ENCODE results near the gene CCDC127.

CCDC127 gene

DNA sequence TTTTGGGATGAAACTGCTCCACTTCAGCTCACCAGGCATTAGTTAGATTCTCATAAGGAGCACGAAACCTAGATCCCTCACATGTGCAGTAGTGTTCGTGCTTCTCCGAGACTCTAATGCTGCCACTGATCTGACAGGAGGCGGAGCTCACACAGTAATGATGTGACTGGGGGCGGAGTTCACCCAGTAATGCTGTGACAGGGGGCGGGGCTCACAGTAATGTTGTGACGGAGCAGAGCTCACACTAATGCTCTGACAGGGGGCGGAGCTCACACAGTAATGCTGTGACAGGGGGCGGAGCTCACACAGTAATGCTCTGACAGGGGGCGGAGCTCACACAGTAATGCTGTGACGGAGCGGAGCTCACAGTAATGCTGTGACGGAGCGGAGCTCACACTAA, 53.7 kb downstream of the CCDC127 start:
- H3K36me3 Mint-ChIP-seq (ENCODE audit: low read depth) = peaks cover 11% of the 10 kb centered on the region
- peaks cover 7% of the 10 kb centered on the region for H3K27me3 Mint-ChIP-seq (ENCODE audit: low read depth)
- no peak overlapping the region for H3K4me3 Mint-ChIP-seq
- no peak overlapping the region for H3K27ac Mint-ChIP-seq
- peaks cover 29% of the 10 kb centered on the region for H3K4me1 Mint-ChIP-seq
- no peaks in the 10 kb centered on the region for H3K9me3 Mint-ChIP-seq
- TF ChIP-seq, protein P1, sequence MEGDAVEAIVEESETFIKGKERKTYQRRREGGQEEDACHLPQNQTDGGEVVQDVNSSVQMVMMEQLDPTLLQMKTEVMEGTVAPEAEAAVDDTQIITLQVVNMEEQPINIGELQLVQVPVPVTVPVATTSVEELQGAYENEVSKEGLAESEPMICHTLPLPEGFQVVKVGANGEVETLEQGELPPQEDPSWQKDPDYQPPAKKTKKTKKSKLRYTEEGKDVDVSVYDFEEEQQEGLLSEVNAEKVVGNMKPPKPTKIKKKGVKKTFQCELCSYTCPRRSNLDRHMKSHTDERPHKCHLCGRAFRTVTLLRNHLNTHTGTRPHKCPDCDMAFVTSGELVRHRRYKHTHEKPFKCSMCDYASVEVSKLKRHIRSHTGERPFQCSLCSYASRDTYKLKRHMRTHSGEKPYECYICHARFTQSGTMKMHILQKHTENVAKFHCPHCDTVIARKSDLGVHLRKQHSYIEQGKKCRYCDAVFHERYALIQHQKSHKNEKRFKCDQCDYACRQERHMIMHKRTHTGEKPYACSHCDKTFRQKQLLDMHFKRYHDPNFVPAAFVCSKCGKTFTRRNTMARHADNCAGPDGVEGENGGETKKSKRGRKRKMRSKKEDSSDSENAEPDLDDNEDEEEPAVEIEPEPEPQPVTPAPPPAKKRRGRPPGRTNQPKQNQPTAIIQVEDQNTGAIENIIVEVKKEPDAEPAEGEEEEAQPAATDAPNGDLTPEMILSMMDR (IDR thresholded peaks at IDR 0.05; ENCODE audit: unreplicated experiment in 3 of 3) = no peak

DNA sequence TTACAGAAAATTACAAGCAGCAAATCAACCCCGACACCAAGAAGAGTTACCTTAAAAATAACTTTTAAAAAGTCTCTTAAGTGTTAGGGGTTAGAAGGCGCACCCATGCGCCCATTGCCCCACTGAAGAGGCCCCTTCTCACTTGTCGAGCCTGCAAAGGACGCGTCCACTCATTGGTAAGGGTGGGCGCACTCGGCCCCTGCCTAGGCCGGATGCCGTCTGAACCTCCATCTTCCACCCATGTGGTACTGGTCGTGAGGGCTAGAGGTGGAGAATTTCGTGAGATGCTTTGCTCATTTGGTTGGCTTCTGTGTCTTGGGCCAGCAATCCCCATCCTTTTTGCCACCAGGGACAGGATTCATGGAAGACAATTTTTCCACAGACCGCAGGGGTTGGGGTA, 54.1 kb downstream of the CCDC127 start:
- no peak overlapping the region for H3K27ac Mint-ChIP-seq
- H3K9me3 Mint-ChIP-seq = no peaks in the 10 kb centered on the region
- H3K4me1 Mint-ChIP-seq = peaks cover 31% of the 10 kb centered on the region
- H3K36me3 Mint-ChIP-seq (ENCODE audit: low read depth) = peaks cover 11% of the 10 kb centered on the region
- TF ChIP-seq, protein P1 (IDR thresholded peaks at IDR 0.05; ENCODE audit: unreplicated experiment in 3 of 3) = no peak
- H3K4me3 Mint-ChIP-seq = no peak overlapping the region
- H3K27me3 Mint-ChIP-seq (ENCODE audit: low read depth) = peaks cover 7% of the 10 kb centered on the region

DNA sequence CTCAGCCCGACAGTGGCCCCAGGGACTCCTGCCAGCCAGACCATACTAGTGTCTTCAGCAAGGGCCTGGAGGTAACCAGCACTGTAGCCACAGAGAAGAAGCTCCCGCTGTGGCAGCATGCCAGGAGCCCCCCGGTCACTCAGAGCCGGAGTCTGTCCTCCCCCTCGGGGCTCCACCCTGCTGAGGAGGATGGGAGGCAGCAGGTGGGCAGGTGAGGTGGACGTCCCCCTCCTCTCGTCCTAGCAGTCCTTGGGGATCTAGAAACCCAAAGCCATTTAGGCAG, 54.7 kb downstream of the CCDC127 start:
- Mint-ChIP-seq H3K27ac (no peak overlapping the region), H3K36me3 (ENCODE audit: low read depth) (peaks cover 11% of the 10 kb centered on the region), H3K27me3 (ENCODE audit: low read depth) (peaks cover 7% of the 10 kb centered on the region), H3K4me3 (no peak overlapping the region), H3K9me3 (no peaks in the 10 kb centered on the region), H3K4me1 (peaks cover 26% of the 10 kb centered on the region)
- TF ChIP-seq, protein P1 (IDR thresholded peaks at IDR 0.05; ENCODE audit: unreplicated experiment in 3 of 3) = no peak

DNA sequence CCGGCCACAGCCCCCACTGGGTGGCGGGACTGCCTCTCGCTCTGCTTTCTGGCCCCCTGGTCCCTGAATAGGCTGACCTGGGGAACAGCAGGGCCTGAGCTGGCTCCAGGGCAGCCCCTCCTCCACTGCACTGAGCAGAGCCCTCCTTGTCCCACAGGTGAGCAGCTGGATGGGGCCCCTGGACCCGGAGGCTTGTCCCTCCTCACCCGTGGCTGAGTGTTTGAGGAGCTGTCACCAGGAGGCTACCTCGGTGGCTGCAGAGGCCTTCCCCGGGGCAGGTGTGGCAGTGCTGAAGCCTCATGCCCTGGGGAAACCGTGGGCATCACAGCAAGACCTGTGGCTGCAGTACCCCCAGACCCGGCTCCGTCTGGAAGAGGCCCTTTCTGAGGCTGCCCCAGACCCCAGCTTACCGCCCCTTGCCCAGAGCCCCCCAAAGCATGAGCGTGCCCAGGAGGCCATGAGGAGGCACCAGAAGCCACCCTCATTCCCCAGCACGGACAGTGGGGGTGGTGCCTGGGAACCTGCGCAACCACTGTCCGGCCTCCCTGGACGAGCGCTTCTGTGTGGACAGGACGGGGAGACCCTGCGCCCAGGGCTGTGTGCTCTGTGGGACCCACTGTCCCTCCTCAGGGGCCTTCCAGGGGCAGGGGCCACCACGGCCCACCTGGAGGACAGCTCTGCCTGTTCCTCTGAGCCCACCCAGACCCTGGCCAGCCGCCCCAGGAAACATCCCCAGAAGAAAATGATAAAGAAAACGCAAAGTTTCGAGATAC, 55.2 kb downstream of the CCDC127 start:
- no peak overlapping the region for H3K27ac Mint-ChIP-seq
- peaks cover 11% of the 10 kb centered on the region for H3K36me3 Mint-ChIP-seq (ENCODE audit: low read depth)
- H3K27me3 Mint-ChIP-seq (ENCODE audit: low read depth) = peaks cover 7% of the 10 kb centered on the region
- peaks cover 26% of the 10 kb centered on the region for H3K4me1 Mint-ChIP-seq
- H3K4me3 Mint-ChIP-seq = no peak overlapping the region
- TF ChIP-seq, protein P1 (IDR thresholded peaks at IDR 0.05; ENCODE audit: unreplicated experiment in 3 of 3) = no peak
- no peaks in the 10 kb centered on the region for H3K9me3 Mint-ChIP-seq

DNA sequence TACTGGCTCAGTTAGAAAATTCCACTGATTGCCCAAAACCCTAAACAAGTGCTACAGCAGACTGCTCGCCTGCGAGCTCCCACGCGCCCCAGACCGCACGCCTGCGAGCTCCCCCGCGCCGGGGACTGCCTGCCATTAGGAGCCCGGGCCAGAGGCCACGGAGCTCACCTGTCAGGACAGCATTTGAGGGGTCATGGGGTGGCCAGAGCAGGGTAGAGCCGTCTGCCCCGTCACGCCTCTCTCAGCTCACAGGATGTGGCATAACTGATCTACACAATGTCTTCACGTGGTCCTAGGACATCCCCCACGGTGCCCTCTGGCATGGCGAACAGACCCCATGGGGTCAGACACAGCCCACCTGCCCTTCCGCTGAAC, 55.8 kb downstream of the CCDC127 start:
- Mint-ChIP-seq H3K4me1 (peaks cover 26% of the 10 kb centered on the region), H3K9me3 (no peaks in the 10 kb centered on the region), H3K36me3 (ENCODE audit: low read depth) (peaks cover 11% of the 10 kb centered on the region), H3K4me3 (no peak overlapping the region), H3K27ac (no peak overlapping the region), H3K27me3 (ENCODE audit: low read depth) (peaks cover 7% of the 10 kb centered on the region)
- TF ChIP-seq, protein P1 (IDR thresholded peaks at IDR 0.05; ENCODE audit: unreplicated experiment in 3 of 3) = no peak

DNA sequence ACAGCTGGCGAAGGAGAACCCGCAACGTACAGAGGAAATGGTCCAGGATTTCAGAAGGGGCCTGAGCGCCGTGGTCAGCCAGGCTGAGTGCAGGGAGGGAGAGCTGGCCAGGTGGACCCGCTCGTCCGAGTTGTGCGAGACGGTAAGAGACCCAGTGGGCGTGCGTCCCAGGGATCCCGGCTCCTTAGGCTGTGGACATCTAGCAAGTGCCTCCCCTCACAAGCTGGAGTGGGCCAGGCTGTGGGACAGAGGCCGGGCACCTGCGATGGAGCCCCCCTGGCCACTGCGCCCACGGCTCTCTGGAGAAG, 56.2 kb downstream of the CCDC127 start:
- Mint-ChIP-seq H3K4me3 (no peak overlapping the region), H3K4me1 (peaks cover 26% of the 10 kb centered on the region), H3K9me3 (no peaks in the 10 kb centered on the region), H3K27ac (peak overlapping the region in 1 of 3 experiments; percentile 20), H3K36me3 (ENCODE audit: low read depth) (peaks cover 11% of the 10 kb centered on the region), H3K27me3 (ENCODE audit: low read depth) (peaks cover 7% of the 10 kb centered on the region)
- TF ChIP-seq, protein P1 (IDR thresholded peaks at IDR 0.05; ENCODE audit: unreplicated experiment in 3 of 3) = no peak
